ENCODE measurements around the gene ABCF2.

The ABCF2 gene

DNA sequence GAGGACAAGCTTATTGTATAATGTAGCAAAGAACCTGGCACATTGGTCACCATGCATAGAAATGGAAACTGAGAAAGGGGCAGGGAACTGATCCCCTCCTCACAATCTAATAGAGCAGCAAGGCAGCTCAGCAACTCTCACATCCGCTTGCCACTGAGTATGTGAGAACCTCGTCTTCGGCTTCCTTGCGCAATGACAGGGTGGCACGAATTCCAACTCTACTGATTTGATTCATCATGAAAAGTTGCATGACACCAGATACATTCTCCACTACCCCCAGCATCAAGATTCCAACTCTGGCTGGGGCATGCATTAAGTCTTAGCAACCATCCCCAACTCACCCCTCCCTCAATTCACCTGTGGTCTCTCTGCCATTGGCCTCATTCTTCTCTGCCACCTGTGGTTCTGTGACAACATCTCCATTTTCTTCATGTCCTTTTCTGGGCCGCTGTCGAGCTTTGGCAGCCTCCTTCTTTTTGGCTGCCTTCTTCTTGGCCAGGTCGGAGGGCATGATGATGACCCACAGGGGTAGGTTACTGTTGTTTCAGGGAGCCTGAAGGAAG, 976 bp downstream of the ABCF2 start:
- no peak for DNase-seq (ENCODE audit: low read depth, low spot score)

DNA sequence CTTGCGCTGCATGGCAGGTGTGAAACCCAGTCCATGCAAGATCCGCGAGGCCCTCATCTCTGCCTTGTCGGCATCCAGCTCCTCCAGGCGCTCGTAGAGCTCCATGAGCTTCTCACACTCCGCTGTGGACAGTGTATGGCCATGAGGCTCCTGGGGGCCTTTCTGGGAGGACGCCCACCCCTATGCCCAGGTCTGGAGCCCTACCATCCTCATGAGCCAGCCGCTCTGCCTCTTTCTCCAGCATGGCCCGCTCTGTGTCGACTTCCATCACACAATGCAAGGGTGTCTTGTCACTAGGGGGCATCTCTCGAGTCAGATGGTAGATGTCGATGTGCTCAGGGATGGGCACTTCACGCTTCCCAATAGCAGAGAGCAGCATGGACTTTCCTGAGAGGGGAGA, 3.3 kb downstream of the ABCF2 start:
- DNase-seq (ENCODE audit: low read depth, low spot score): no peak

DNA sequence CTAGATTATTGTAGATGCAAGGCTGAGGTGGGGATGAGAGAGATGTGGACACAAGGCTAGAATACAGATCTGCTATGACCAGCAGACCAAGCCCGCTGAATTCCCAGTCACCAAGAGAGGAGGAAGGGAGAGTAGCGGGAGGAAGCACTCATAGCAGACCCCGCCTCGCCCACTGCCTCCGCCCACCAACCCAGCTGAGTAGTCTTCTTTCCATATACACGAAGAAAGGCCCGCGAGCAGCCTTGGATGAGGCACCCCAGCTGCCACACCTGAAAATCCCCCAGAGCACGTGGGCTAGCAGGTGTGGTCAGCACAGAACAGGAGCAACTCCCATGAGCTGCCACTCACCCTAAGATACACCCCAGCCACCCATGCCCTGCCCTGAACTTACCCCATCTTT, 8.8 kb downstream of the ABCF2 start:
- DNase-seq (ENCODE audit: low read depth, low spot score): no peak

DNA sequence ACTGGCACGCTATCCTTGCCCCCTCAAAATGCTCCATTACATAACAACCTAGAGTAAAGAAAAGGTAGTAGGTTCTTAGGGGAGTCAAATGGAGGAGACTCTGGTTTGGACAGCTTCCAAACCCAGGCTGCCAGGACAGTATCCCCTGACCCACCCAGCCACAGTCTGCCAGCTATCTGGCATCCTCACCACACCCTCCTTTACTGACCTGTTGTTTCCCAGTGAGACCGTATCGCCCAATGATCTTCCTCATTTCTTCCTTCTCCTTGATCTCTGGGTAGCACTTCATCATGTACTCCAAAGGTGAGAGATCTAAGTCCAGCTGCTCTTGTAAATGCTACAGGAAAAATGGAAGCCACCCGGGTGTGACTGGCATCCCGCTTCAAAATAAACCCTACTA, 11.6 kb downstream of the ABCF2 start:
- DNase-seq (ENCODE audit: low read depth, low spot score): no peak

DNA sequence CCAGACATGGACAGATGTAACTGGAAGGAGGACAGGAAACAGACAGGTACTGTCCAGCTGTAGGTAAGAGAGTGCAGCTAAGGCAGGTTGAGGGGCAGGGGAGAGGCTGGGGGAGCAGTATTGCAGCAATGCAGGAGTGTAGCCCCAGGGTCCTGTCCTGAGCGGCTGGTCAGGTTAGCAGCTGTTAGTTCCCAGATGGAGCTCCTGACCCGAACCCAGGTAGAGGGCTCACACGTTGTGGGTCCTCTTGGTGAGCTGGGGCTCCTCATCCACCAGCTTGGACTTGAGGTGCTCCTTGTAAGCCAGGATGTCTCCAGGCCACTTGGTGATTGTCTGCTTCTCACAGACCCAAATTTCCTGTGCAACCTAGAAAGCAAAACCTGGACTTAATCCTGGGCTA, 13.2 kb downstream of the ABCF2 start:
- DNase-seq (ENCODE audit: low read depth, low spot score): no peak

DNA sequence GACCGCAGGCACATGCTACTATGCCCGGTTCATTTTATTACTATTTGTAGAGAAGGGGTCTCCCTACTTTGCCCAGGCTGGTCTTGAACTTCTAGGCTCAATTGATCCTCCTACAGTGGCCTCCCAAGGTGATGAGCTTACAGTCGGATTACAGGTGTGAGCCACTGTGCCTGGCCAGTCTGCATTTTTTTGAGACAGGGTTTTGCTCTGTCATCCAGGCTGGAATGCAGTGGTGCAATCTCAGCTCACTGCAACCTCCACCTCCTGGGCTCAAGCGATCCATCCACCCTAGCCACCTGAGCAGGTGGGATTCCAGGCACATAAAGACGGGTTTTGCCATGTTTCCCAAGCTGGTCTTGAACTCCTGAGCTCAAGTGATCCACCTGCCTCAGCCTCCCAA, 14.4 kb downstream of the ABCF2 start:
- no peak for DNase-seq (ENCODE audit: low read depth, low spot score)

DNA sequence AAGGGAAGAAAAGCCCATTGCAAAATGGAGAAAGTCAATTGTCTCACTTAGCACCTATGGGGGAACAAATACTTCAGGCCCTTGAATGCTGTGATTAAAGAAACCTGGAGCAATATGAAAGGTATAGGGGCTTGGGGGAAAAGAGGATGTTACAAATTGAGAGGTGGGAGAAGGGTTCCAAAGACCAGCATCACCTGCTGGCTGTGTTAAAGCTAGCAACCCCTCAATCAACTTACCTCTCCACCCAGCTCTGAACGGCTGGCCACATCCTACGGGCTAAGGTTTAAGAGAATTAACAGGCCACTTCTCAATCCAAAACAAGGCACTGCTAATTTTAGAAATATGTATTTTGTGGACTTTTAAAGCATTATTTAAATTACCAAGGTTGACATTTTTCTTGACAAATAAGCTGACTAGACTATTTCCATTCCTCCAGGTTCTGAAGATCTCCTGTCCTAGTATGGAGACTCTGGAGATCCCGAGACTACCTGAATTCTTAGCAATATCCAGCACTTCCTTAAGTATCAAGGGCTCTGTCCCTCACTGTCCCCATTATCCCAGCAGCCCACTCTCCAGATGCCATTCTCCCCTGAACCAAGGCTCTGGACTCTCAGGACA, 15.7 kb downstream of the ABCF2 start:
- DNase-seq (ENCODE audit: low read depth, low spot score): no peak

DNA sequence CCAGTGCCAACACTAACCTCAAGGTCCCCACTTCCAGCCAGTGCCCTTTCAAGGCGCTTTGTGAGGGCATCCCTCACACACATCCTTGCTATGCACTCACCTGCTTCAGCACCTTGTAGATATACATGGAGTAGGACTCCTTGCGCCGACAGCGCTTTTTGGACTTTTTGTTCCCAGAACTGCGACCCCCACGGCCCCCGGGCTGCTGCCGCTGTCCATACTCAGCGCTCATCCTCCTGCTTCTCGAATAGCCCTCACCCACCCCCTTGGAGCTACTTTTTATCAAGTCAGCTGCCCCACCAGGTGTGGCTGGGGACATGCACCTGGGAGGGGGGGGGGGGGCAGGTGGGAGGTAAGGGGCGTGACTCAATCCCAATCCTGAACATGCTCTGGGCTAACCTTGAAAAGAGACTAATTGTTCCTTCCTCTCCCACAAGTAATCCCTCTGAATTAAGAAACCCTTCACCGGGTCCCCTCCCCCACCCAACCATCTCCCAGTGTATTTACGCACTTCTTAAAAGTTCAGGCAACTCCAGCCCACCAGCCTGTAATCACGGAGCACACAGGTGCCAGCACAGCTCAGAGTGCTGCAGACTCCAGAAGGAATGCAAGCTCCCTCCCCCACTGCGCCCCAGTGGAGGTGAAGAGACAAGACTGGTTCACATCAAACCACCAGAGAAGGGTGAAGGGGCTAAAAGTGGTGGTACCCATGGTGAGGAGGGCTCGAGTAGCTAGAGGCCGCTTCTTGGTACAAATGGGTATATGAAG, 16.7 kb downstream of the ABCF2 start, which contains the start of gene H2BK1:
Gene H2BK1 (minus strand): TSS at position 402 of the 768 bp plus-strand sequence. CDS start 170 bp downstream, at position 232.
- peak; percentile 12 for DNase-seq (ENCODE audit: low read depth, low spot score)

DNA sequence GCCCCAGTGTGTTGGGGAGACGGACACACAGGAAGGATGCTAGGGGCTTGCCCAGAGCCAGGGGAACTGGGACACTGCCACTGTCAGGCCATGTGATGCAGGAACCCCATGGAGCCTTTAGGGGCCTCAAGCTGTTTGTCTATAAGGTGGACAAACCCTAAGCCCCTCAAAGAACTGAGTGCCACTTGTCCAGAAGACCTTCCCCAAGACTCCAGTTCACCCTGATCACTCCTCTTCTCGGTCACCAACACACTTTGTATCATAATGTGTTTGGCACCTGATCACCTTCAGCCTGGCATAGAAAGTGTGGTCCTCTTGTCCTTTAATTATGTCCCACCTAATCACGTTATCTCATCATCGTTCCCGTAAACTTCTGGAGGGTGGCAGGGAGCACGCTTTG, 17.4 kb downstream of the ABCF2 start:
- no peak for DNase-seq (ENCODE audit: low read depth, low spot score)

DNA sequence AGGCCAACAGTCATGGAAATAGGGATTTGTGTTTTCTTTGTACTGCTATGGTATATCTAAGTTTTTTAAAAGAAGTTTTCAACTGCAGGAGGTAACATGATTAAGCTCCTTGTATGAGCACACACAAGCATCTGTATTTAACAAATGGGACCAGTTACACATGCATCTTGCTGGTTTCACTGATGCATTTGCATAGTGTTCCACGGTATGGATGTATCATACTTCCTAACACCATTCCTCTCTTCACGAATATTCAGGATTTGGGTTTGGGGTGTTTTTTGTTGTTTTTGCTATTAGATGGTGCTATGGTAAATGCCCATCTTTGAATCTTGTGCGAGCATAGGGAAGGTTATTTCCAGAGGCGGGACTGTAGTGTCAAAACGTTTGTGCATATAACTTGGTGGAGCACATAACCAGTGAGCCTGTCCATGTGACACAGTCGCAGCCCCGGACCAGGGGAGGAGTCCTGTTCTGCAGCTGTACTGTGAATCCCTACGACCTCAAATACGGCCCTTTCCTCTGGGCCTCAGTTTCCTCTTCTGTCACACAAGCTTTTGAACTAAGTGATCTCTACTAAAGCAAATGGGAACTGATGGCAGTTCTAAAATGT, 18.6 kb downstream of the ABCF2 start:
- DNase-seq (ENCODE audit: low read depth, low spot score): no peak

DNA sequence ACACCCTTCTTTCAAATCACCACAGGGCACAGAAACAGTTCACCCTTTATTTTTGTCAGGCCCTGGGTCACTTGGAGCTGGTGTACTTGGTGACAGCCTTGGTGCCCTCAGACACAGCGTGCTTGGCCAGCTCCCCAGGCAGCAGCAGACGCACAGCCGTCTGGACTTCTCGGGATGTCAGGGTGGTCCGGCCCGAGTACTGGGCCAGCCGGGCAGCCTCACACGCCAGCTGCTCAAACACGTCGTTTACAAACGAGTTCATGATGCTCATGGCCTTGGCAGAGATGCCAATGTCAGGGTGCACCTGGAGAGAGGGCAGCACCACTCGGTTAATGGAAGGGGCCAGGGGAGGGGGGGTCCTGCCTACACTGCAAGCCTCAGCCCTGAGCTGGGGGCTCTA, 19.2 kb downstream of the ABCF2 start:
- DNase-seq (ENCODE audit: low read depth, low spot score): no peak

DNA sequence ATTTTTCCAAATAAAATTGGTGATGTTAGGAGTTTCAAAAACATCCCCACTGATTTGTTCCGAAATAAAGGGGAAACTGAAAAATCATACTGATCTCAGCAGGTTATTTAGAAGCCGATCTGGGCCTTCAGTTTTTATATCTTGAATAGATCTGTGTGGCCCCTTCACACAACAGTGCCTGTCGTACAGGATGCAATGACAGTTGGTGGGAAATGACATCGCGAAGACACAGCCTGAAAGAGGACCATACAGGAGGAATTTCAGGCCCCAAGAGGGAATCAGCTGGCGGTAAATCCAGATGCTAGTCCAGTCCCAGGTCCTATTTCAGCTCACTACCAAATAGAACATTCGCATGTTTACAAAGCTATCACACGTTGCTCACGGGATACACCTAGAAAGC, 19.7 kb downstream of the ABCF2 start:
- DNase-seq (ENCODE audit: low read depth, low spot score): no peak

DNA sequence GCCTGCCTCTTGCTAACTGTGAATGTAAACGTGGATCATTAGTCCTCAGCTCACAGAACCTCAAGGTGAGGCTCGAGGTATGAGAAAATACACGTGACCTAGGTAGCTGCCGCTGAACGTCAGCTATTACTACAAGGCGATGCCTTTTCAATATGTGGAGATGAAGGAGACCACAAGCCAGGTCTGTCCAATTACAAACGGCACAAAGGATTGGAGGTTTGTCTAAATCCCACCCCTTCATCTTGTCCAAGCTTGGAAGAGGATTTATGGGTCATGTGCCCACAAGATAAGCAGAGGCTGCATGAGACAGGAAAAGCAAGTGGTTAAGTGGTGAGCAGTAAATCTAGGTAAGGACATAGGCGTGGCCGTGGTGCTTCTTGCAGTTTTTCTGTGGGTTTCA, 20.1 kb downstream of the ABCF2 start:
- DNase-seq (ENCODE audit: low read depth, low spot score): no peak

DNA sequence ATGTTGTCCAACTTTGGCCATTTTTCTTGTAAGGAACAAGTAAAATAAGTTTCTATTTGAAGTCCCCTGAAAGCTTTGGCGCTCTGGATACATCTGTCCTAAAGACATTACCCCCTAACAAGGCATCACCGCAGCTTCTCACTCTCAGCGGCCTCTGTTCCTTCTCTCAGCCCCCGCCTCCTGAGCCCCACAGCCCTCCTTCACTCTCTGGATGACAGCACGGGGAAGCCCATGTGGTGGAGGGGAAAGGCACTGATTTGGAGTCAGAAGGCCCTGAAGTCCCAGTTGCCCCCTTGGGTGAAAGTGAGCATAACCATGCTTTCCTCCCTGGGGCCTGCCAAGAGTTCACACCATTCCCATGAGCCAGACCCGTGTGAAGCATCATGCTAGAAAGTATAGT, 21.3 kb downstream of the ABCF2 start:
- DNase-seq (ENCODE audit: low read depth, low spot score): no peak

DNA sequence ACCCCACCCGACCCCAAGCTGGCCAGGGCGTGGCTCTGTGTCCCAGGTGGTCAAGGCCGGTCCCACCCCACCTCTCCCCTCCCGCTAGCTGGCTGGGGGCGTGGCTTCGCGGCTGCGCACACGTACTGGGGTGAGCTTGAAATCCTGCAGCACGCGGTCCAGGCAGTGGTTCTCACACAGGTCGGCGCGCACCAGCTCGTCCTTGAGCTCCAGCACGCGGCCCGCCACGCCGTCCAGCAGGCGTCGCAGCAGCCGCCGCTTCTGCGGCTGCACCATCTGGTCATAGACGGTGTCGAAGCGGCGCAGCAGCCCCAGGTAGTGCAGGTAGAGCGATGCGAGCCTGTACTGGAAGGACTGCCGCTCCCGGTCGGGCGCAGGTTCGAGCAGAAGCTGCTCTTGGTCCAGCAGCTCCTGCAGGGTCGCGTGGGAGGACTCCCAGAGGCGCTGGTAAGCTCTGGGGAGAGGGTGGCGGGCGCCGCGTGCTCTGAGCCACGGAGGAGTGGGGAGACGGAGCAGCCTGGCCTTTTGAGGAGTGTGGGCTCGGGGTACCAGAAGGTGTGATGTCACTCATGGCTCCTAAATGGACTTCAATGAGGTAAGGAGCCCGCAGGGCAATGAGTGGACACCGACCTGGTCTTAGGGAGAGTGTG, 22.5 kb downstream of the ABCF2 start:
- no peak for DNase-seq (ENCODE audit: low read depth, low spot score)

DNA sequence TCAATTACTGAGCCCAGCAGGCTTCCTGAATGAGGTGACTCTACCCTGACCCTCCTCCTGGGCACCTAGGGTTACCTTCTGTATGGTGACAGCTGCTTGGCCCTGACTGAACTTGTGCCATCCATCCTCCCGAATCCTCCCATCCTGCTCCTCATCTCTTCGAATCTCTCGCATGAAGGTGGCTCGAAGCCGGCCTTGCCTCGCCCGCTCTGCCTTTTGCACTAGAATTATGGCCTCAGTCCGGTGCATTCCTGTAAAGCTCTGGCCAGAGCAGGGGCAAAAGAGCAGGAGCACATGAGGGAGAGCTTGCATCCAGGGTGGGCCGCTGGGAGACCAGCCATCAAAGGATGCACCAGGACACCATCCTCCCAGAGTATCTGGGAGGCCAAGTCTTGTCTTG, 24.2 kb downstream of the ABCF2 start:
- no peak for DNase-seq (ENCODE audit: low read depth, low spot score)

DNA sequence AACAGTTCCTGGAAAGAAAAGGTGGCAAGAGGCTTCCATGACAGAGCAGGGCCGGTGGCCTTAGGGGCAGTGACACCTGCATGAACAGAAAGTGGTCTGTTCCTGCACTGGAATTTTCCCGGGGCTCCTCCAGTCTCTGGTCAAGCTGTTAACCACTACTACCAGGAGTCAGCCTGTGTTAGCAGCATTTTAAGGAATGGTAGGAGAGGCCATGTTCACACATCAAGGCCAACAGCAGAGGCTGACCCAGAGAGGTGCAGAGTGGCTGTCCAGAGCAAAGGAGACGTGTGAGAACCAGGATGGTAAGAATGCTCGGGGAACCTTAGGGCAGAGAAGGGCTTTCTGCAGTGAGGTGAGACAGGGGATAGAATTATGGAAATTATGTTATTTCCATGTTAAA, 25.3 kb downstream of the ABCF2 start:
- no peak for DNase-seq (ENCODE audit: low read depth, low spot score)

DNA sequence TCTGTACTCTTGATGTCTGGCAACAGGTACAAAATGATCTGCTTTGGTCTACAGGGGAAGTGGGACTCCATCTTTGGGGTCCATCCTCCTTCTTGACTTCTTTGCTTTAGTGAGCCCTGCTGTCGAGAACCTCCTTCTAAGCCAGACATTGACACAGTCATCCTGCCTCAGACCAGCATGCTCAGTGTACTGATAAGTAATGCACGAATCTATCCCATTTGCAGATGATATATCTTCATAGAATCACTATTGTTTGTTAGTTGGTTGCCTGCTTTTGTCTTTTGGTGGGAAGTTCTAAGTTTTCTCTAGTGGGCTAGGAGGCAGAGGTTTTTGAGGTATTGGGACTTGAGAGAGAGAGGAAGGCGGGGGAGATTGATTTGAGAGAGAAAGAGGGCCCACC, 25.7 kb downstream of the ABCF2 start:
- DNase-seq (ENCODE audit: low read depth, low spot score): no peak

DNA sequence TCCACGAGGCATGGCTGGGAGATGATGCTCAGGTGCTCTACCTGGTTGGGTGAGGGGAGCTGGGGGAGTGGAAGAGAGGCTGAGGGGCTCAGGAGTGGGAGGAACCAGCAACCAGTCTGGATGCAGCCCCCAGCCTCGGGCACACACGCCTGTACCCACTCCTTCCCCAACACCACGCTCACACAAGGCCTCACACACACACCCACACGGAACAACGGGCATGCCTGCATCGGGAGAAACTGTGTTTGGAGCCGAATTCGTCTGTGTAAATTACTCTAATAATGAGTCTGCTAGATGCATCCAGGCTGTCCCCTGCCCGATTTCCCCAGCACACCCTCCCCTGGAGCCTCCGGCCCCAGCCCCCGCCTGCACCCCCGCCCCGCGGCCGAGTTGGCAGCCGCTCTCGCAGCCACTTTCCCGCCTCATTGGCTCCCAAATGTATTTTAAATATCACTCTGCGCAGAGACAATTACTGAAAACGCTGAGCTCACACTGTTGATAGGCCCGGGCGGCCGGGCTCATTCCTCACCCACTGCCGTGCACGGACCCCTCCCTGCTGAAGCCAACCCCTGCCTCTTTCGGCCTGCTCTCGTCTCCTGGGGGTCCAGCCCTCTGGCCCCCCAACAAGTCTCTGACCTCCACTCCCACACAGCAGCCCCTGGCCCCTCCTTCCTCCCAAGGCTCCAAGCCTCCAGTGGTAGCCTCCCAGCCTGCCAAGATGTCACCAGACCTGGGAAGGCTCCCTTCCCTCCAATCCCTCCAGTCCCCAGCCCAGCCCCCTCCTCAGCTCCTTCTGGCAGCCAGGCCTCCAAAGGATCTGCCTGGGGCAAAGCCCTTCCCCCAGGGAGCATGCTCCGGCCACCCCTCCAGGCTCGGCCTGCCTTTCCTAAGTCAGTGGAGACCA, 27.8 kb downstream of the ABCF2 start:
- DNase-seq (ENCODE audit: low read depth, low spot score): no peak

DNA sequence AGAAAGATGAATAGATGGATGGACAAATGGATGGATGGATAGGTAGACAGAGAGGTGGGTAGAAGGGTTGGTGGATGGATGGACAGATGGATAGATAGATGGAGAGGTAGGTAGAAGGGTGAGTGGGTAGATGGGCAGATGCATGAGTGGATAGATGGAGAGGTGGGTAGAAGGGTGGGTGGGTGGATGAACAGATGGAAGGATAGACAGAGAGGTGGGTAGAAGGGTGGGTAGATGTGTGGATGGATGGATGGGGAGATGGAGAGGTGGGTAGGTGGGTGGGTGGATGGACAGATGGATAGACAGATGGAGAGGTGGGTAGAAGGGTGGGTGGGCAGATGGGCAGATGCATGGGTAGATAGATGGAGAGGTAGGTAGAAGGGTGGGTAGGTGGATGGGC, 29.1 kb downstream of the ABCF2 start:
- no peak for DNase-seq (ENCODE audit: low read depth, low spot score)

All from iPS DF 19.7 (cell line).